ENCODE data around the gene ZCCHC2. TPM values are rescaled to one million over a fixed set of nuclear protein-coding genes. Genes with fewer than 3 reads are reported as not detected.
A peak's percentile ranks its signal among the peaks of the same experiment; 100 is the strongest.

The ZCCHC2 gene
- total and polyA plus RNA-seq, 9 of the 15 experiments (the other 6 are each of a cell fraction or from before 2014, with no cell fraction given): 1.0 to 9.2 (median 6.0) TPM

GRCh38 chr18:62610351-62610700, 87.5 kb downstream of the ZCCHC2 start (continued):
- TF ChIP-seq CUX1 (CRISPR knock-in tag; IDR thresholded peaks at IDR 0.05): no peak

- intact Hi-C loops (cut with micrococcal nuclease): no loop called here
- H3K9ac ChIP-seq (ENCODE audit: insufficient read depth in 1 of 2, low read depth in 2 of 2, low read length in 2 of 2): peak overlapping the region; percentile 34 to 87; a peak in 2 of 4 replicates
- ChIA-PET POLR2A (interaction anchor here (0.8 kb wide), 1 partner anchor 56 kb away, joined by 3 read pairs; no protein-coding TSS in a partner anchor), CTCF (ENCODE audit: low intra/inter-chr PET ratio) (no interaction called here)
- no peaks in the 10 kb centered on the region for H4K20me1 ChIP-seq (replicated peaks; ENCODE audit: control insufficient read depth, insufficient read depth, low read length)
- DNase-seq (ENCODE audit: extremely low read depth in 1 of 4, low spot score in 3 of 4): peak; percentile 19 to 72 (median 44)
- in situ Hi-C loops (cut with MboI): no loop called here
- BruUV-seq (replicated peaks): no TSS peak
- H3K4me2 ChIP-seq (ENCODE audit: insufficient read depth, low read length): peak overlapping the region; percentile 69
- FAIRE-seq: peak; percentile 40
- 8% methylated on average over 15 of the region's 24 CpGs for WGBS (ENCODE audit: insufficient coverage, low coverage, missing lambda C conversion rate)
- H3K27me3 ChIP-seq (ENCODE audit: control insufficient read depth in 2 of 2, insufficient read depth in 2 of 2, low read length in 2 of 2): peaks cover 0 to 1% of the 10 kb centered on the region in 2 experiments; a peak in 1 of 5 replicates
- ATAC-seq: peak; percentile 84
- H2AFZ ChIP-seq (ENCODE audit: low read depth, low read length): peak overlapping the region; percentile 93
- 0 out of 2 replicates have a peak overlapping the region, but pooled peaks have one; percentile 13 for H3K4me3 ChIP-seq
- H3K9me3 ChIP-seq (replicated peaks; ENCODE audit: control insufficient read depth, insufficient read depth, low read depth, low read length): no peaks in the 10 kb centered on the region
- H3K27ac ChIP-seq (ENCODE audit: extremely low read depth, low read depth, low read length): peak overlapping the region; percentile 36; the same call in 1 of the 3 replicates
- no peaks in the 10 kb centered on the region for H3K9me1 ChIP-seq (ENCODE audit: control insufficient read depth, insufficient read depth, low read length)
- no peaks in the 10 kb centered on the region for H3K36me3 ChIP-seq (ENCODE audit: control insufficient read depth, insufficient read depth, low read length)
- no peaks in the 10 kb centered on the region for H3K79me2 ChIP-seq (ENCODE audit: control insufficient read depth, insufficient read depth, low read length)
- peaks cover 19 to 20% of the 10 kb centered on the region in 2 experiments; a peak in 4 of 5 replicates for H3K4me1 ChIP-seq (replicated peaks in 1 of 2; ENCODE audit: control insufficient read depth in 2 of 2, insufficient read depth in 2 of 2, low read length in 2 of 2)
- TF ChIP-seq ZNF717 (CRISPR knock-in tag; IDR thresholded peaks at IDR 0.05) (no peak), MEIS2 (IDR thresholded peaks at IDR 0.05; ENCODE audit: partially characterized antibody) (no peak), ZEB2 (IDR thresholded peaks at IDR 0.05) (peak; percentile 17; the same call in 1 of the 2 replicates), CBFA2T2 (conservative IDR thresholded peaks at IDR 0.05) (0 out of 2 replicates have a peak, but pooled peaks have one; percentile 12), CREM (IDR thresholded peaks at IDR 0.05; ENCODE audit: low read depth) (no peak), CCNT2 (IDR thresholded peaks at IDR 0.05; ENCODE audit: borderline replicate concordance, extremely low read depth, insufficient read length, low read depth, low read length) (peak; percentile 17), EHMT2 (IDR thresholded peaks at IDR 0.05) (0 out of 2 replicates have a peak, but pooled peaks have one; percentile 22), ZNF696 (CRISPR knock-in tag; conservative IDR thresholded peaks at IDR 0.05) (no peak), POLR3G (IDR thresholded peaks at IDR 0.05; ENCODE audit: extremely low read depth, insufficient read length, insufficient replicate concordance) (no peak), DDX20 (tag; IDR thresholded peaks at IDR 0.05; ENCODE audit: low read depth) (no peak), CBX1 (IDR thresholded peaks at IDR 0.05; ENCODE audit: low read depth) (no peak), RCOR1 (IDR thresholded peaks at IDR 0.05; ENCODE audit: borderline replicate concordance in 1 of 2, low read depth in 2 of 2, low read length in 2 of 2) (0 out of 4 replicates have a peak, but pooled peaks of 1 of the 2 experiments have one; percentile 11)
- TF ChIP-seq, protein P1, sequence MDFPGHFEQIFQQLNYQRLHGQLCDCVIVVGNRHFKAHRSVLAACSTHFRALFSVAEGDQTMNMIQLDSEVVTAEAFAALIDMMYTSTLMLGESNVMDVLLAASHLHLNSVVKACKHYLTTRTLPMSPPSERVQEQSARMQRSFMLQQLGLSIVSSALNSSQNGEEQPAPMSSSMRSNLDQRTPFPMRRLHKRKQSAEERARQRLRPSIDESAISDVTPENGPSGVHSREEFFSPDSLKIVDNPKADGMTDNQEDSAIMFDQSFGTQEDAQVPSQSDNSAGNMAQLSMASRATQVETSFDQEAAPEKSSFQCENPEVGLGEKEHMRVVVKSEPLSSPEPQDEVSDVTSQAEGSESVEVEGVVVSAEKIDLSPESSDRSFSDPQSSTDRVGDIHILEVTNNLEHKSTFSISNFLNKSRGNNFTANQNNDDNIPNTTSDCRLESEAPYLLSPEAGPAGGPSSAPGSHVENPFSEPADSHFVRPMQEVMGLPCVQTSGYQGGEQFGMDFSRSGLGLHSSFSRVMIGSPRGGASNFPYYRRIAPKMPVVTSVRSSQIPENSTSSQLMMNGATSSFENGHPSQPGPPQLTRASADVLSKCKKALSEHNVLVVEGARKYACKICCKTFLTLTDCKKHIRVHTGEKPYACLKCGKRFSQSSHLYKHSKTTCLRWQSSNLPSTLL (IDR thresholded peaks at IDR 0.05): no peak
These were observed 88.0 kb downstream of the ZCCHC2 start for GRCh38 chr18:62610701-62611411.

Measured in K562 (cell line).